HG03097 (cell line): ENCODE measurements around the gene GLI2.

Experiments used
- ATAC-seq: cut with Tn5 transposase; IDR thresholded peaks from one replicate; pipeline ENCODE4 v1.9.1; 2021; ENCODE audit not compliant: unreplicated experiment, low FRiP score

Gene GLI2

DNA sequence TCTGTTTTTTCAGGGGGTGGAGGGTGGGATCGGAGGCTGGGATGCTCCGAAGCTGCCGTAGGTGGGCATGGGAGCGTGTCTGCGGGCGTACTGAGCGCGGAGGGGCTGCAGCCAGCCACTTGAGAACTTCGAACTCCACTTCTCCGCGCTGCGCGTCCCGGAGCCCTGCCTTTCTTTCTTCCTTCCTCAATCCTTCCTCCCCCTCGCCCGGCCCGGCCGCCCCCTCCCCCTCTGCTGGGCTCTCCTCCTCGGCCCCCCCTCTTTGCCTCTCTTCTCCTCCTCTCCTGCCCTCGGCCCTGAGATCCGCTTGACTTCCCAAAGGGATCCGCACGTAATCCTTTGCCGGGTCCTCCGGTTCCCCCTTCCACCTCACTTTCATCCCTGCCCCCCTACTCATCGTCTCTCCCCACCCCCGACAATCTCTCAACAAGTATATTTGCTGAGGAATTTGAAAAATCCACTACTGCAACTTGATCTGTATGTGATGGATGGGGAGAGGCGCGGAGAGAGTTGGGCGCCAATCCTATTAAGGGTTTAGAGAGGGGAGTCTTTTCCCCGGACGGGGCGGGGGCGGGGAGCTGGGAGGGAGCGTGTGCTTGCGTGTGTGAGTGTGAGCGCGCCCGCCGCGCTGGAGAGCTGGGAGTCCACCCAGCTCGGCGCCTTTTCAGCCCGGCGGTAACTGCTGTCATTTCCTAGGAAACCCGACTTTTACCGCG, 1.1 kb downstream of the GLI2 start:
- ATAC-seq = no peak

GRCh38 chr2:120737340-120738101, 1.9 kb downstream of the GLI2 start:
- ATAC-seq = no peak

GRCh38 chr2:120738117-120738516, 2.4 kb downstream of the GLI2 start:
- no peak for ATAC-seq

DNA sequence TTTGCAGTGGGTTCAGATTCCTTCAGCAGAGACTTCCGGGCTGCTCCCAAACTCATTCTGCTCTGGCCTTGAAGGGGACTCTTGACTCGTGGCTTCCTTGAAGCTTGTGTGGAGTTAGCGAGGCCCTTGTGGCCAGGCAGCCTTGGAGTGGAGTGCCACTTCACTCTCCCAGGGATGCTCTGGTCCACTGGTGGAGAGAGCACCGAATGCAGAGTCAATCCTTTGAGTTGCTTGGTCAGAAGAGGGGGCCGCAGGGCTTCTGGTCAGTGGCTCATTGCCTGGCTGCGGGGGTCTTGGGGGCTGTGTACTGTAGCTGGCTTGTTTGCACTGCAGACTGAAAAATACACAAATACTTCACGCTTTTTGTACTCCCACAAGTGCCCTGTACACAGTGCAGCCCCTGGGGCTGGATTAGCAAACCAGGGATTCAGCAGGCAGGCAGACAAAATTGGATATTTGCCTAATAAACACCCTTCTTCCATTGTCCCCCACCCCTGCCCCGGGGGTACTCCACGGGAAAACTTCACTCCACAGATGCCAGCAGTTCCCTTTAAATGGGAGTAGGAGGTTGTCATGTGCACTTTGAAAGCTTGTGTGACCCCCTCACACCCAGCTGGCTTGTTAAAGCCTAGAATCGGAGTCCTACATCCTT, 3.2 kb downstream of the GLI2 start:
- ATAC-seq = no peak

- no peak for ATAC-seq
Observed at GRCh38 chr2:120739438-120740090, 3.9 kb downstream of the GLI2 start.

DNA sequence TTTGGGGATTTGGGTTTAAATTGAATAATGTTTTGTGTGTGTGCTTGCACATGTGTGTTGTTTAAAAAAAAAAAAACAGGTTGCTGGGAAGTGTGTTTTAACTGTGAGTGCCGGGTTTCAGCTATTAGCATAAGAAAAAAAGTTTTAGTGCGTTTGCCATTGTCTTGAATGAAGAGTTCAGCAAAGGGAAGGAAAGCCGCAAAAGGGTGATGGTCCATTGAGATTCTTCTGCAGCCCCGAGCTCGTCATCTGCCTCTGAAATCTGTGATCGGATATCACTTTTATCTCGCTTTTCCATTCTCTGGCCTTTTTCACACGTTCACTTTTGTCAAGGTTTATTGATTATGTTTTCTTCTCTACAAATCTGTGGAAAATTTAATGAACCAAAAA, 4.7 kb downstream of the GLI2 start:
- ATAC-seq = no peak

GRCh38 chr2:120740765-120741524, 5.3 kb downstream of the GLI2 start:
- no peak for ATAC-seq

- ATAC-seq = no peak
Observed at GRCh38 chr2:120741571-120742561, 6.2 kb downstream of the GLI2 start.

DNA sequence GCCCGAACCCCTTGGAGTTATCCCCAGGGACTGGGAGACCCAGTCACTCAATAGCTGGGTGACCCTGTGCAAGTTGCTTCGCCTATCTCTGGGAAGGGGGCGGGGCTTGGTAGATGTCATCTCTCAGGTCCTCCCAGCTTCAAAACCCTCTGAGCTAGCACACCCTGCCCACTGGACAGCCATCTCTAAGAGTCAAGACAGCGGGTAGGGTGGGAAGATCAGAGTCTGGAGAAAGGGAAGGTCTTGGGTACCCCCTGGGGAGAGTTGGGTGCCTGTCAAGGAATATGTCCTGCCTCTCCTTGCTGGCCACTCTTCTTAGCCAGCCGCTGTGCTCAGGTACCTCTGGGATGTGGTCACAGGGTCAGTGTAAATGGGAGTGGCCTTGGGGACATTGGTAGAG, 8.0 kb downstream of the GLI2 start:
- ATAC-seq = no peak

GRCh38 chr2:120744817-120745216, 9.1 kb downstream of the GLI2 start:
- no peak for ATAC-seq

DNA sequence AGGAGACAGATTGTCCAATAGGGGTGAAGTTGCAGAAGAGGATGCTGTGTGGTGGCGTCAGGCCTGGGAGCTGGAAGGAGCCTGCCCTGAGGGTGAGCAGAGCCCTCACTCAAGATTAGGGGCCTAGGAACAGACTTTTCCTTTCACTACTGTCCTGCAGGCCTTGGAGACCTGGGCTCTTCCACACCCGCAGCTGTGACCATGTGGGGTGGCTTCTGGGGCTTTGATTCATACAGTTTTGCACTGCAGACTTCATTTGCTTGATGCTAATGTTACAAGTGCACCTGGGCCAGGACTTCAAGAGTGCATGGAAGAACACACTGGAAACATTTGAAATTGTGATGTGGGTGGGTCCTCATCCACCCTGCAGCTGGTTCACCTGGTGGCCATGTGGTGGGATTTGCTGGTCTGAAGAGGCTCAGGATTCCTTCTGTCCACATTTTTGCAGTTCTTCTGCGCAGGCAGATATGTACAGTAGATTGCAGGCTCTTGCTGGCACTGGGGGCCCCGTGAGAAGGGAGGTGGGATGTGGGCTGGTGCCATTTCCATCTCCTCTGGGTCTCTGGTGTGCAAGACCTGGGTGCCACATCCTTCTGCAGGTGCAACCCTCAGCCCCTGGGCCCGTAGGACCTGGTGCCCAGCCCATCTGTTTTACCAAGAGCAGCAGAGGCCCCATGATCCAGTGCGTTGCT, 9.9 kb downstream of the GLI2 start:
- no peak for ATAC-seq

DNA sequence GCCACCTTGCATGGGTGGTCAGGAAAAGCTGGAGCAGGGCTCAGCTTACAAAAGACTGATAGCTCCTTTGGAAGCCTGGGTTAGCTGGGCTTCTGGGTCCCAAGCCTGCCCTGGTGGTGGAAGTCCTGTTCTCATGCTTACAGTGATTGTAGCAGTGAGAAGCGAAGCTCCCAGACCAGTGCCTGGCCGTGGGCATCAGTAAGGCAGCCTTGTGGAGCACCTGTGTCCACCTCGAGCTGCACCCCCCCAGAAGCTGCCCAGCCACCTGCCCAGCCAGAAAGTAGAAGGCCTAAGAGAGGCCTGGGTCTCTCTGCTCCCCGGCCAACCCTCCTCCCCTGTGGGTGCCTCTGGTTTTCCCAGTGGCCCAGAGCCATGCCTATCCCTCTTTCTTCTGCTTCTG, 10.5 kb downstream of the GLI2 start:
- no peak for ATAC-seq

DNA sequence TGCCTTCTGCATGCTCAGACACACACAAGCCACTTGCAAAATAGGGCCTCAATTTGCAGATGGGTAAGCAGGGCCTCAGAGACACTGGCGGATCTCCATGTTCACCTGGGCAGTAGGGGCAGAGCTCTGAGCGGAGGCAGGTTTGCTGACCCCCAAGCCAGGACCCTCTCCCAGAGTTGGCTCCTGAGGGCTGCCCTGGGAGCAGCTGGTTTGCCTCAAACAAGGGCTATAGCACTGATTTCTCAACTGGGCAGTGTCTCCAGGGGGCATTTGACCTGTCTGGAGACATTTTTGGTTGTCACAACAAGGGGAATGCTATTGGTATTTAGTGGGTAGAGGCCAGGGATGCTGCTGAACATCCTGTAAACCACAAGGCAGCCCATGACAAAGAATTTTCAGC, 11.6 kb downstream of the GLI2 start:
- ATAC-seq = no peak

DNA sequence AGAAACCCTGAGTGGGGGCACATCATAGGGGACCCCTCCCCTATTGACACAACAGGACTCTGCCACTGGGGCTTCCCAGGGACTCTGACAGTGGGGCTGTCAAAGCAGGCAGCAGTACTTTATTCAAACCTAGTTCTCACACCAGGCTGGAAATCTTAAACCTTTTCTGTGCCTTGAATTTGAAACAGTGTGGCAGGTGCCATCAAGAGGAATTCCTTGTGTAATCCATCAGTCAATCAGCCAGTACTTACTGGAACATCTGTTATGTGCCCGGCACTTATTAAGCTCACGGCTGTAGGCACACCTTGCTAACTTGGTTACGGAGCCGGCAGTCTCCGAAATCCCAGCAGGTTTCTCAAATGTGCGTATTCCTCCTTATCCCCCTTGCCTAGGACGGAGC, 12.0 kb downstream of the GLI2 start:
- ATAC-seq = no peak

- no peak for ATAC-seq
Observed at GRCh38 chr2:120748310-120748709, 12.6 kb downstream of the GLI2 start.

GRCh38 chr2:120748741-120749140, 13.1 kb downstream of the GLI2 start:
- ATAC-seq = no peak

DNA sequence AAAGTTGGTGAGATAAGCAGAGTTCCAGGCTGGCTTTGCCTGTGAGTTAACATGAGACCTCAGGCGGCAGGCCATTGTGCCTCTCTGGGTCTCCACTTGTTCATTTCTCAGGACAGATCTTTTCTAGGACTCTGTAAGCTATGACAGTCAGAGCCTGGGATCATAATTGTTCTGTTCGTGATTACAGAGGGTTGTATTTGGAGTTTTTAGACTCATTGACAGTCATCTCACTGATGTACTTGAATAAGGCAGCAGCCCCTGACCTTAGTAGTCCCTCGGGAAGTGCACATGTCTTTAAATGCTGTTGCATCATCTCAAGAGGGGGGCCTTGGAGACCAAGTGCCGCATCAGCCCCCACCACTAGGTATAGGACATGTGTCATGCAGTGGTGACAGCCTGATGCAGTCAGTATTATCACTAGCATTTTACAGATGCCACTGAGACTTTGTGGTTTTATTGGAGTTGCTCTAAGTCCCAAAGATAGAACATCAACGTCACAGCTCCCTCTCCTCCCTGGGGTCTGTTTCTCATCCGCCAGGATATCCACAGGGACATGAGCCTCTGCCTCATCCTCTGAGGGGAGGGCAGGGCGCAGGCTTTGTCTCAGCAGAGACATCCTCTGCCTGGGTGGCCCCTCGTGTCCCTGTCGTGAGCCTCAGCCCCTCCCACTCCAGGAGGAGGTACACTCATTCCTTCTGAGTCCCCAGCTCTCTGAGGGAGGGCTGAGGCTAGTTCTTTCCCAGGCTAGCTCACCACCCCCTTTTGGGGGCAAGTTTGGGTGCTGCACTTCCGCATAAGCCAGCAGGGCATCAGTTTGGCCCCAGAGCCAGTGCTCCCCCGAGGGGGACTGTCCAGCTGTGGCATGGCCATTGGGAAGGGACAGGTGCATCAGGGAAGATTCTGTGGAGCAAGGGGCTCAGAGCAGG, 14.1 kb downstream of the GLI2 start:
- no peak for ATAC-seq
